ENCODE data around the gene UBE2C. TPM values are rescaled to one million over a fixed set of nuclear protein-coding genes. Genes with fewer than 3 reads are reported as not detected.

Gene UBE2C
- polyA plus RNA-seq, 3 donors: 0.15 to 0.58 TPM; not detected in 1

- Histone ChIP-seq H3K9ac (ENCODE audit: insufficient read depth, low read length, poor library complexity, severe bottlenecking) (no peak overlapping the region), H3K79me2 (ENCODE audit: insufficient read depth, low read length) (peaks cover 39% of the 10 kb centered on the region), H3K36me3 (replicated peaks in 1 of 2; ENCODE audit: control insufficient read depth in 1 of 2, insufficient read depth in 2 of 2, low read length in 2 of 2) (no peaks in the 10 kb centered on the region), H4K20me1 (ENCODE audit: insufficient read depth, low read length) (no peaks in the 10 kb centered on the region), H3K27ac (ENCODE audit: low read depth in 1 of 2, low read length in 2 of 2) (no peak overlapping the region), H2AFZ (ENCODE audit: insufficient read depth, low read depth, low read length, poor library complexity, severe bottlenecking) (no peak overlapping the region), H3K9me3 (replicated peaks in 1 of 2; ENCODE audit: control insufficient read depth in 1 of 2, insufficient read depth in 1 of 2, low read length in 2 of 2) (no peaks in the 10 kb centered on the region), H3K4me3 (replicated peaks in 1 of 3; ENCODE audit: low read depth in 2 of 3, low read length in 3 of 3) (no peak overlapping the region), H3K27me3 (ENCODE audit: control insufficient read depth in 2 of 2, insufficient read depth in 2 of 2, low read length in 2 of 2) (no peaks in the 10 kb centered on the region), H3K4me1 (ENCODE audit: control insufficient read depth in 1 of 2, insufficient read depth in 2 of 2, low read length in 2 of 2) (peaks cover 19 to 25% of the 10 kb centered on the region in 2 donors), H3K4me2 (replicated peaks; ENCODE audit: extremely low read depth, low read length, poor library complexity, severe bottlenecking) (no peak overlapping the region)
- Mint-ChIP-seq H3K9me3 (no peaks in the 10 kb centered on the region), H3K27me3 (ENCODE audit: low read depth in 3 of 3) (peaks cover 0 to 1% (median 0%) of the 10 kb centered on the region in 3 donors), H3K27ac (no peak overlapping the region), H3K4me3 (no peak overlapping the region), H3K36me3 (peaks cover 2 to 9% of the 10 kb centered on the region in 2 donors), H3K4me1 (peaks cover 30% of the 10 kb centered on the region)
- WGBS (ENCODE audit: insufficient coverage): 87% methylated on average over 5 of the region's 7 CpGs
- intact Hi-C loops (cut with micrococcal nuclease): no loop called here
- TF ChIP-seq, protein P1, sequence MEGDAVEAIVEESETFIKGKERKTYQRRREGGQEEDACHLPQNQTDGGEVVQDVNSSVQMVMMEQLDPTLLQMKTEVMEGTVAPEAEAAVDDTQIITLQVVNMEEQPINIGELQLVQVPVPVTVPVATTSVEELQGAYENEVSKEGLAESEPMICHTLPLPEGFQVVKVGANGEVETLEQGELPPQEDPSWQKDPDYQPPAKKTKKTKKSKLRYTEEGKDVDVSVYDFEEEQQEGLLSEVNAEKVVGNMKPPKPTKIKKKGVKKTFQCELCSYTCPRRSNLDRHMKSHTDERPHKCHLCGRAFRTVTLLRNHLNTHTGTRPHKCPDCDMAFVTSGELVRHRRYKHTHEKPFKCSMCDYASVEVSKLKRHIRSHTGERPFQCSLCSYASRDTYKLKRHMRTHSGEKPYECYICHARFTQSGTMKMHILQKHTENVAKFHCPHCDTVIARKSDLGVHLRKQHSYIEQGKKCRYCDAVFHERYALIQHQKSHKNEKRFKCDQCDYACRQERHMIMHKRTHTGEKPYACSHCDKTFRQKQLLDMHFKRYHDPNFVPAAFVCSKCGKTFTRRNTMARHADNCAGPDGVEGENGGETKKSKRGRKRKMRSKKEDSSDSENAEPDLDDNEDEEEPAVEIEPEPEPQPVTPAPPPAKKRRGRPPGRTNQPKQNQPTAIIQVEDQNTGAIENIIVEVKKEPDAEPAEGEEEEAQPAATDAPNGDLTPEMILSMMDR (IDR thresholded peaks at IDR 0.05): no peak
- no peak for DNase-seq
These were observed 48.2 kb downstream of the UBE2C start for GRCh38 chr20:45860560-45861220.

DNA sequence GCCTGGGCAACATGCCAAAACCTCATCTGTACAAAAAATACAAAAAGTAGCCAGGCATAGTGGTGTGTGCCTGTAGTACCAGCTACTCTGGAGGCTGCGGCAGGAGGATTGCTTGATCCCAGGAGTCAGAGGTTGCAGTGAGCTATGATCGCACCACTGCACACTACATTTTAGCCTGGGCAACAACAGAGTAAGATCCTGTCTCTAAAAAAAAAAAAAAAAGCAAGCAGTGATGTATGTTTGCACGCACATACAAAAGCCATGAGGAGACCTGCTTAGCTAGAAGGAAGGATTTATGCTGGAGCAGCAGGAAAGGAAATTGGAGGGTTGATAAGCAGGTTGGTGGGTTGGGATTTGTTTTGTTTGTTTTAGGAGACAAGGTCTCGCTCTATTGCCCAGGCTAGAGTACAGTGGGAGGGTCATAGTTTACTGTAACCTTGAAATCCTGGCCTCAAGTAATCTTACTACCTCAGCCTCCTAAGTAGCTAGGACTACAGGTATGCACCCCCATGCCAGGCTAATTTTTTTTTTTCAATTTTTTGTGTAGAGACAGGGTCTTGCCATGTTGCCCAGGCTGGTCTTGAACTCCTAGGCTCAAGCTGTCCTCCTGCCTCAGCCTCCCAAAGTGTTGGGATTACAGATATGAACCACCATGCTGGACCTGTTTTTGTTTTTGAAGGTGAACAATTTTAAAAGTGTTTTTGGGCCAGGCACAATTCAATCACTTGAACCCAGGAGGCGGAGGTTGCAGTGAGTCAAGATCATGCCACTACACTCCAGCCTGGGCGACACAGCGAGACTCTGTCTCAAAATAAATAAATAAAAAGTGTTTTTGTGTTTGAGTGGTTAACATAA, 49.0 kb downstream of the UBE2C start:
- no peaks in the 10 kb centered on the region for H3K27me3 ChIP-seq (ENCODE audit: control insufficient read depth in 2 of 2, insufficient read depth in 2 of 2, low read length in 2 of 2)
- H2AFZ ChIP-seq (ENCODE audit: insufficient read depth, low read depth, low read length, poor library complexity, severe bottlenecking): no peak overlapping the region
- H3K79me2 ChIP-seq (ENCODE audit: insufficient read depth, low read length): peaks cover 31% of the 10 kb centered on the region
- H3K4me2 ChIP-seq (replicated peaks; ENCODE audit: extremely low read depth, low read length, poor library complexity, severe bottlenecking): no peak overlapping the region
- H3K27ac ChIP-seq (ENCODE audit: low read depth in 1 of 2, low read length in 2 of 2): no peak overlapping the region
- no peak overlapping the region for H3K4me3 ChIP-seq (replicated peaks in 1 of 3; ENCODE audit: low read depth in 2 of 3, low read length in 3 of 3)
- no peaks in the 10 kb centered on the region for H3K9me3 ChIP-seq (replicated peaks in 1 of 2; ENCODE audit: control insufficient read depth in 1 of 2, insufficient read depth in 1 of 2, low read length in 2 of 2)
- Mint-ChIP-seq H3K9me3 (no peaks in the 10 kb centered on the region), H3K4me3 (no peak overlapping the region), H3K27ac (no peak overlapping the region), H3K4me1 (peaks cover 22% of the 10 kb centered on the region), H3K27me3 (ENCODE audit: low read depth in 3 of 3) (peaks cover 0 to 2% (median 0%) of the 10 kb centered on the region in 3 donors), H3K36me3 (peaks cover 2 to 9% of the 10 kb centered on the region in 2 donors)
- 100% methylated on average over 1 of the region's 7 CpGs for WGBS (ENCODE audit: insufficient coverage)
- H3K36me3 ChIP-seq (replicated peaks in 1 of 2; ENCODE audit: control insufficient read depth in 1 of 2, insufficient read depth in 2 of 2, low read length in 2 of 2): no peaks in the 10 kb centered on the region
- DNase-seq: no peak
- no peaks in the 10 kb centered on the region for H4K20me1 ChIP-seq (ENCODE audit: insufficient read depth, low read length)
- TF ChIP-seq, protein P1 (IDR thresholded peaks at IDR 0.05): no peak
- H3K4me1 ChIP-seq (ENCODE audit: control insufficient read depth in 1 of 2, insufficient read depth in 2 of 2, low read length in 2 of 2): peaks cover 11 to 18% of the 10 kb centered on the region in 2 donors
- intact Hi-C loops (cut with micrococcal nuclease): no loop called here
- no peak overlapping the region for H3K9ac ChIP-seq (ENCODE audit: insufficient read depth, low read length, poor library complexity, severe bottlenecking)
